GM12874 (cell line): ENCODE results near the gene GRK1.

Experiments used
- TF ChIP-seq, protein P1 (sequence below): IDR thresholded peaks from 2 replicates; pipeline ENCODE4 v1.5.1; 2011; ENCODE audit warnings: low read depth, mild to moderate bottlenecking, control low read depth, low read length, moderate library complexity; ENCODE audit not compliant: insufficient read depth

The GRK1 gene

GRCh38 chr13:113770441-113770840 is 103.4 kb downstream of the GRK1 start:
- TF ChIP-seq, protein P1, sequence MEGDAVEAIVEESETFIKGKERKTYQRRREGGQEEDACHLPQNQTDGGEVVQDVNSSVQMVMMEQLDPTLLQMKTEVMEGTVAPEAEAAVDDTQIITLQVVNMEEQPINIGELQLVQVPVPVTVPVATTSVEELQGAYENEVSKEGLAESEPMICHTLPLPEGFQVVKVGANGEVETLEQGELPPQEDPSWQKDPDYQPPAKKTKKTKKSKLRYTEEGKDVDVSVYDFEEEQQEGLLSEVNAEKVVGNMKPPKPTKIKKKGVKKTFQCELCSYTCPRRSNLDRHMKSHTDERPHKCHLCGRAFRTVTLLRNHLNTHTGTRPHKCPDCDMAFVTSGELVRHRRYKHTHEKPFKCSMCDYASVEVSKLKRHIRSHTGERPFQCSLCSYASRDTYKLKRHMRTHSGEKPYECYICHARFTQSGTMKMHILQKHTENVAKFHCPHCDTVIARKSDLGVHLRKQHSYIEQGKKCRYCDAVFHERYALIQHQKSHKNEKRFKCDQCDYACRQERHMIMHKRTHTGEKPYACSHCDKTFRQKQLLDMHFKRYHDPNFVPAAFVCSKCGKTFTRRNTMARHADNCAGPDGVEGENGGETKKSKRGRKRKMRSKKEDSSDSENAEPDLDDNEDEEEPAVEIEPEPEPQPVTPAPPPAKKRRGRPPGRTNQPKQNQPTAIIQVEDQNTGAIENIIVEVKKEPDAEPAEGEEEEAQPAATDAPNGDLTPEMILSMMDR = no peak

DNA sequence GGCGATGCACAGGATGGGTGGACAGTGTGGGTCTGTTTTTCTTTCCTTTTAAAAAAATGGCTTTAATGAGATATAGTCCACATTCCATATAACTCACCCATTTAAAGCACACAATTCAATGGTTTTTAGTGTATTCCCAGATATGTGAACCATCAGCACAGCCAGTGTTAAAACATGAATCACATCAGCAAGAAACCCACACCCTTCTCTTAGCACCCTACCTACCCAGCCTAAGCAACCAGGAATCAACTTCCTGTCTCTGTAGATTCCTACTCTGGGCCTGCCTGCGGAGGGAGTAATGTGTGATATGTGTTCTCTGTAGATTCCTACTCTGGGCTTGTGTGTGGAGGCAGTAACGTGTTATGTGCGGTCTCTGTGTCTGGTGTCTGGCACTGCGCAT is 103.9 kb downstream of the GRK1 start:
- TF ChIP-seq, protein P1 = no peak

DNA sequence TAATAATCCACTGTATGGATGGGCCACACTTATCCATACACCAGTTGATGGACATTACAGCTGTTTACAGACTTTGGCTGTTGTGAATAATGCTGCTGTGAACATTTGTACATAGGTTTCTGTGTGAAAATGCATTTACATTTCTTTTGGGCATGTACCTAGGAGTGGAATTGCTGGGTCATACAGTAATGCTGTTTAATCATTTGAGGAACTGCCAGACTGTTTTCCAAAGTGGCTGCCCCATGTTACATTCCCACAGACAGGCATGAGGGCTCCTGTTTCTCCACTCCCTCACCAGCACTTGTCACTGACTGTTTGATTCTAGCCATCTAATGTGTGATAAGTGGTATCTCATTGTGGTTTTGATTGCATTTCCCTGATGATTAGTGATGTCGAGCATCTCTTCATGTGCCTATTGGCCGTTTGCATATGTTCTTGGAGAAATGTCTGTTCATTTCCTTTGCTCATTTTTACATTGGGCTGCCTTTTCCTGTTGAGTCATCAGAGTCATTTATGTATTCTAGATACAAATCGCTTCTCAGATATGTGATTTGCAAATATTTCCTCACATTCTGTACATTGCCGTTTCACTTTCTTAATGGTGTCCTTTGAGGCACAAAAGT is 104.8 kb downstream of the GRK1 start:
- TF ChIP-seq, protein P1 = no peak

- TF ChIP-seq, protein P1 = no peak
These were observed 107.4 kb downstream of the GRK1 start for GRCh38 chr13:113774177-113775107.

GRCh38 chr13:113775451-113776145 is 108.6 kb downstream of the GRK1 start:
- TF ChIP-seq, protein P1 = no peak

GRCh38 chr13:113776231-113777125 is 109.5 kb downstream of the GRK1 start:
- TF ChIP-seq, protein P1 = no peak
